Activated CD4-positive, CD25-positive, alpha-beta regulatory T cell treated with anti-CD3 and anti-CD28 coated beads, Interleukin-2, amount 50 U/mL, for 72 hours (primary cell): ENCODE measurements around the gene DOCK4.

Experiments used
- DNase-seq: peaks from one replicate; pipeline ENCODE4 v3.0.0; 2021

Gene DOCK4

DNA sequence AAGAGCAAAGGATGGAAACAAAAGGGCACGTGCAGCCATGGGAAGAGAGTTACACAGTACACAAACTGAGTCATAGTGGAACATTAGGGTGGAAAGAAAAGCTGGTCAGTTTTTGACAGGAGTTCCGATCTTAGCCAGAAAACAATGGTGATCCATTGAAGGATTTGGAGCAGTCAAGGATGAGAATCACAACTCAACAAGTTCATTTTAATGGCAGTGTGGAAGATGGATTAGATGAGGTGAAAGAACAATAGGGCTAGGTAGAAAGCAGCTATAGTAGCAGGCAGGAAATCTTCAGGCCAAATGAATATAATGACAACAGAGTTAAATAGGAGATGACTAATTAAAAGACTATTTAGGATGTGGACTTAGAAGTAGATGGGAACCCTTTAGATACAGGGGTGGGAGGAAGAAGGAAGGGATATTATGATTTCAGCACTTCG, 136.3 kb downstream of the DOCK4 start:
- no peak for DNase-seq

DNA sequence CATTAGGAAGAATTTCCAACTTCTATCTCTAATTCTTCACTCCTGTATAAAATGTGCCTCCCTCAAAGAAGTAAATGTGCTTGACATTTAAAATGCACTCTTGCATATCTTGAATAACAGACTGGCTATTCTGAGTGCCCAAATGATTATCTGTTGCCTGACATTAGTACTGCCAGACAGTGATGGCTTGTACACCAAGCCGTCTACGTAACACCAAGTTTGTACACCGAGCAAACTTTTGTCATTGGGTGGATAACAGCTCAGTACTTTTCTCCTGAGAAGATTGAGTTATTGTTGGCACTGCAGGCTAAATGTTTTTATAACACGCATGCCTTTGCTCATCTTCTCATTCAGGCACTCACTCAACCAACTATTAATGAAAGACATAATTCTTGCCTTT, 137.2 kb downstream of the DOCK4 start:
- DNase-seq, result no peak

DNA sequence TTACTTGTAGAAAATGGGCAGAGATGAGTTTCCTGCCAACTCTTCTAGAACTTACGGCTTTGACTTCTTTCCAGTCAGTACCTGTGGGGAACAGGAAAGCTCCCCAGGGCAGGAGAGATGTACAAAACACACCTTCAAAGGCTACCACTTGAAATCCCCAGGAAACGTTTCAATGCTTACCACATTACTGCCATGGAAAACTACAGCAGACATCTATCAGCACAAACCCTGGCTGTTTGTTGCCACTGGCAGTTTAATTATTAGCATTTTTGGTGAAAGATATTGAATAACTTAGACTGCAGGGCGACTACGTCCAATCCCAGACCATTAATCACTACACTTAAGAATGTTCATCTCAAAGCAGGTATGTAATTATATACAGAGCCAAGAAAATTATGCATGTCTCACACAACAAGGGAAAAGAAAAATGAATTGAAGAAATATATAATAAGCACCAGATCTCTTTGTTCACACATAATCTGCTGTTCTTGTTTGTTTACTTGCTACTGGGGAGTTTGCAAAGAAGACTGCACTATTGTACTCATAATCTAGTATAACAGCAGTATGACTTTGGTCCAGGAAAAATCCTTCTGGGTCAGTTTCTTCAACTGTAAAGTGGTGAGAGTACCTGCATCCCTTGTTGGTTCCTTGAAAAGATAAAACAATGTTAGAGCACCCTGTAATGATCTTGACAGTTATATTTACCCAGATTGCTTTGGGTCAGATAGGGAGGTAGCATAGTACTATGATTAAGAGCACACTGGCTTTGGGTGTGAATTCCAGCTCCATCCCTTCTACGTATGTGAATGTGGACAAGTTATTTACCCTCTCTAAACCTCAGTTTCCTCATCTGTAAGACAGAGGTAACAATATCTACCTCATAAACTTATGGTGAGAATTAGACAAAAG, 138.3 kb downstream of the DOCK4 start:
- no peak for DNase-seq

DNA sequence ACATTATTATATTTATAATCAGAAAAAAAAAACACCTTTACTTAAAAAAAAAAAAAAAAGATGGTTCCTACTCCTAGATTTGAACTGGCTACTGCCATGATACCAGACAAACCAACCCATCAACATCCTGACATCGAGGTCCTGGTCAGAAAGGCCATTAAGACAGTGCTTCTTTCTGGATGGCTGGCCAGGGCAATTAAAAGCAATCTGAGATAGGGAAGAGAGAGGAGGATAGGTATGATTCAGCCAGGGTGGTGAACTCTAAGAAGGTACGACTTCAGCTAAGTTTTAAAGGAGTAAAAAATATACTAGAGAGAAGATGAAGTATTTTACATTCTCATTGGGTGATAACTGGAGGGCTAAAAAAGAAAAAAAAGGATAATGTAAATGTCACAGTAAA, 139.0 kb downstream of the DOCK4 start:
- DNase-seq, result no peak

DNA sequence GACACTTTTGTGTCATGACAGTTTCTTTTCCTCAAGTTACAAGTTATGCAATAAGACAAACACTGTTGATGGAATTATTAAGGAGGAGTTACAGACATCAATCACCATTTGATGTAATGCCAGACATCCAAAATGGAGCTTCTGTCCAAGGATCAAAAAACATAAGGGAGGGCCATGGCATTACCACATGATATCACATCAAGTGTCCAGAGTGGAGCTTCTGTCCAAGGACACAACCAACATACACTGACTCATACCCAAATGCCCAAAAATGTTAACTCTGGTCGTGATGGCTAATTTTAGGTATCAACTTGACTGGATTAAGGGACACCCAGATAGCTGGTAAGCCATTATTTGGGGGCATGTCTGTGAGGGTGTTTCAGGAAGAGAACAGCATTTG, 140.4 kb downstream of the DOCK4 start:
- no peak for DNase-seq

DNA sequence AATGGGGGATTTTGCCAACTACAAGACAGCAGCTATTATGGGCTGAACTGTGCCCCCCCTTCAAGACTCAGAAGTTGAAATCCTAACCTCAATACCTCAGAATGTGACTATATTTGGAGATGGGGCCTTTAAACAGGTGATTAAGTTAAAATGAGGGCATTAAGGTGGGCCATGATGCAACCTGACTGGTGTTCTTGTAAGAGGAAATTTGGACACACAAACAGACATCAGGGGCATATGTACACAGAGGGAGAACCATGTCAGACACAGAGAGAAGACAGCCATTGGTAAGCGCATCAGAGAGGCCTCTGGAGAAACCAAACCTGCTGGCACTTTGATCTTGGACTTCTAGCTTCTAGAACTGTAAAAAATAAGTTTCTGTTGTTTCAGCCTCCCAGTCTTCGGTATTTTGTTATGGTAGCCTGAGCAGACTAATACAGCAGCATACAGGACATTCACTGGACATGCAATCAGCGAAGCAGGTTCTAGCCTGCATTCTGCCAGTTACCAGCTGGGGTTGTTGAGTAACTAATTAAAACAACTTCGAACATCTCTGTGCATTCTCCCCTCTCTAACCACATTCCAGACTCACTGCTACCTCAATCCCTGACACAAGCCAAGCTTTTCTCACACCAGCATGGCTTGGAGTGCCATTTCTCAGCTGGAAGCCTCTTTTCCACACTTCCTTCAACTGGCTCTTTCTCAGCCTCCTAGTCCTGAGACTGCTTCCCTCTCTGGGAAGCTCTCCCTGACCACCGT, 141.4 kb downstream of the DOCK4 start:
- DNase-seq, result no peak

DNA sequence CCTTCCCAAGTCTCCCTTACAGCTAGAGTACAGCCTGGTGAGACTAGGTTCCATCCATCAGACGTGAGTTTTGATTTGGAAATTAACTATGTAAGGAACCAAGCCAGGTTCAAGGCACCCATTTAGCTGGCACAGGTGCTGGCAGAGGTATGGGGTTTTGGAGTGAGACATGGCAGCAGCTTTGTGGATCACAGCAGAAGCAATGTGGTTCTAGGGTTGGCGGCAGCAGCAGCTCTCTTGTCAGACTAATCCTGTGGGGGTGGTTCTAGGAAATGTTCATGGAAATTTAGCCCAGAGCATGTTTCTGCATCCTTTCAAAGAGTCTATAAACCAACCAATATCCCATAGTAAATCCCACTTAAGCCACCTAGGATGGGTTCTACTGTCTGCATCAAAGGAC, 142.2 kb downstream of the DOCK4 start:
- no peak for DNase-seq

DNA sequence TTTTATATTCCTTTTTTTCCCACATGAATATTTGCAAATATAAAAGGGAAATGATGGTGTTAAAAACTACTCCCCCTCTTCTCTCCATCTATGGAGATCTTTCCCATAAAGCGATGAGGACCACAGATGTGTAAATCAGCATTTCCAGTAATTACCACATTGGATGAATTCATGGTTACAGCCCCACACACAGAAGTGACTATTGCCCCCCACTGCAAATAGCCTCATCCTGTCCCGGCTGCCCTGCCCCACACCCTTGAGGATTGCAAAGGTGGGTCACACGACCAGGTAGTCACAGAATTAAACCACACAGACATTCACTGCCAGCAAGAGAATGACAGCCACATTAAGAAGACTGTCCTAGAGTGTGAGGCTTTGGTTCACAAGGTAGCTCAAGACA, 145.1 kb downstream of the DOCK4 start:
- no peak for DNase-seq

DNA sequence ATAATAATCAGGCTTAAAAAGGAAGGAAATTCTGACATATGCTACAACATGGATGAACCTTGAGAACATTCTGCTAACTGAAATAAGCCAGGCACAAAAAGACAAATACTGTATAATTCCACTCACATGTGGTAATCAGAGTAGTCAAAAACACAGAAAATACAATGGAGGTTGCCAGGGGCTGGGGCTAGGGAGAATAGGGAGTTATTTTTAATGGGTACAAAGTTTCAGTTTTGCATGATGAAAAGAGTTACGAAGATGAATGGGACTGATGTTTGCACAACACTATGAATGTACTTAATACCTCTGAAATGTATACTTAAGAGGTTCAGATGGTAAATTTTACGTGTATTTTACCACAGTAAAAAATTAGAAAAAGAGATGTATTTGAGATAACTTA, 145.6 kb downstream of the DOCK4 start:
- no peak for DNase-seq

DNA sequence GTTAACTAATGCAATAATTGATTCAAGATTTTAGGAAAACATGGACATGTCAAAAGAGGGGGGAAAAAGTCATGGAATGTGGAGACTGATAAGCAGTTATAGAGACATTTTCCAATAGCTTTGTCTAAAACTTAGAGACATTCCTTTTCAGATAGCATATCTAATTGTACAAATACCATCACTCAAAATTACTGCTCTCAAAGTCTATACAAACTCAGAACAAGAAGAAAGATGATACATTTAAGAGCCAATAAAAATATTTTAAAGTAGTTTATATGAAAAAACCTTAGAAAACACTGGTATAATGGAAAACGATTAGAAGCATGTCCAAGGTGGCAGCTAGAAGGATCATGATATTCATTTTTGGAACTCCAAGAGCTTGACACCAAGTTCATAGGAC, 146.5 kb downstream of the DOCK4 start:
- no peak for DNase-seq

DNA sequence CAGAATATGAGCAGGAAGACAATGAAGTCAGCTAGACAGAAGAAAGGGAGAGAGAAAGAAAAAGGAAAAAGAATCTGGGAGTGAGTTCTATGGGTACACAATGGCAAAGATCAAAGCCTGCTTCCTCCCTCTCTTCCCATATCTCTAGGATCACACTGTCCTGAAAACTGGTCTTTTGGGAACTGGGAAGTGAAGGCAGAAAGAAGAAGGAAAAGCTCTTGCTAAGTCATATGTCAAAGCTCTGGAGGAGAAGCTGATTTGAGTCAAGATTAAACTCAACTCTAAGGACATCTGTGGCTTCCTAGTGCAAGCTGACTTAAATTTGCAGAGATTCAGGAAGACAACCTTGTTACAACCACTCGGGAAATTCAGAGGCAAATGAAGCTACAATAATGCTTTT, 147.5 kb downstream of the DOCK4 start:
- DNase-seq, result no peak

DNA sequence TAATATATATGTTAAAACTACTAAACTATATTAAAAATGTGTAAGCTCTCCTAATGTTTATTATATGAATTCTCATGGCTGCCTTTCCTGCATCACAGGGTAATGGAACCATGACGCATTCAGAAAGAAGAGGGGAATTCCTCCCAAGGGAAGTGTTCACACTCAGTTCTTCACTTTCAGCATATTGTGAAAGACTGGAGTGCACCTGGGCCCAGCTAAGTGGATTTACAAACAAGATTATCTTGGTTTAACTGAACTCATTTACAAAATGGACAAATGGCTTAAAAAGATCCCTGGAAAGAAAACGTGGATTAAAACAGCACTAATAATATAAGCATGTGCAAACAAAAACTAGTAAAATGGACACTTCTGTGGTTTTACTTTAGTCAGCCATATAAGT, 149.8 kb downstream of the DOCK4 start:
- no peak for DNase-seq

DNA sequence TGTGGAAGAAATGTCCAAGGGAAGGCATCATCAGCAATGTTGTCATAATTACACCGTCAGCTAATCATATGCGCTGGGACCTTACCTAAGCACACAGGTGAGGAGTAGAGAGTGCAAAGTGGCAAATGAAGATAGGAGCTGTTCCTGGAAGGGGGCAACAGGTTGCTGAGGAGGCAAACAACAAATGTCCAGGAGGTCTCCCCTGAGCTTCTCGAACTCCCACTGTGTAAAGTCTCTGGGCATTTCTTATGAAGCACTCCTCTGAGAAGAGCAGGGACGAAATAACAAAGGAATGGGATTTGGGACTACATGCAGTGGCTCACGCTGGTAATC, 152.5 kb downstream of the DOCK4 start:
- DNase-seq, result no peak

DNA sequence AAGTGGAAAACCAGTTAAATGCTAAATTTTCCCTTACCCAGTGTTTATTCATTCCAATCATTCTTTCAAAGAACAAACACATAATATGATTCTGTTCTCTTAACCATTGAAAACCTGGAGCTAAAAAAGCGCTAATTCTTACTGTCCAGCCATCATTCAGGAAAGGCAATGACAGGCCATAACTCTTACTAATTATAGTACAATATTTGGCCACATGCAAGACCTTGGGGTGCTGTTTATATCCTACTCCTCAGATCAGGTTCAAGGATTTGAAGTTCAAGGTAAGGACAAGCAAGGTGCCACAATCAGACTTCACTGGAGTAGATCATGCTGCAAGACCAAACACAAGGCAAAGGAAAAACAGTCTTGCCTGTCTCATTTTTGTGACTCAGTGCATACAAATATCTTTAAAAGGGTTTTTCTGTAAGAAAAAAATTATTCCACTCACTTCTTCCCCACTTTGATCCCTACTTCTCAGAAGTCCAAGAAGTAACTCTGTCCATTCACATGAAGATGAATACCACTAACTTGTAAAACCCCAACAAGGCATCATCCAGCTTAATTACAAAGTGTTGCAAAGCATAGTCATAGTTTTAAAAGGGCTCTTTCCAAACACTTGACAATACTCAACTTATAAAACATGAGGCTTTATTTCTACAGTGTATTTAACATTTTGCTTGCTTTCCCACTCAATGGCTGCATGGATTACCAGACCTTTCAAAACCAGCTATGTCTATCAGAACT, 153.0 kb downstream of the DOCK4 start:
- no peak for DNase-seq

DNA sequence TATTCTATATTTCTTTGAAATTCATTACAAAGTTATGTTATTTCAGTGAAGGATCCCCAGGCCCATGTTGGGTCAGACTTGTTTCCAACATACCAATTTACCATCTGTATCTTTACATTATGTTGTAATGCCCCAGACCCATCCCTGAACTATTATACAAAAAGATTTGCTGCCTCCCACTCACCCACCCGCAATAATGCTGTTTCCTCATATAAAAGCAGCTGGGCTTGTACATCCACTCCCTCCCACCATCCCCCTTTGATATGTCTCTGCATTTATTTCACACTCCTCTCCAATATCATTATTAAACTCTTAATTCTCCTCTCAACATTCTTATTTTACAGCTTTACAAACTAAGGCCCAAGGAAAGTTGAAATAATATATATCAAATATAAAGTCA, 153.7 kb downstream of the DOCK4 start:
- DNase-seq, result no peak

DNA sequence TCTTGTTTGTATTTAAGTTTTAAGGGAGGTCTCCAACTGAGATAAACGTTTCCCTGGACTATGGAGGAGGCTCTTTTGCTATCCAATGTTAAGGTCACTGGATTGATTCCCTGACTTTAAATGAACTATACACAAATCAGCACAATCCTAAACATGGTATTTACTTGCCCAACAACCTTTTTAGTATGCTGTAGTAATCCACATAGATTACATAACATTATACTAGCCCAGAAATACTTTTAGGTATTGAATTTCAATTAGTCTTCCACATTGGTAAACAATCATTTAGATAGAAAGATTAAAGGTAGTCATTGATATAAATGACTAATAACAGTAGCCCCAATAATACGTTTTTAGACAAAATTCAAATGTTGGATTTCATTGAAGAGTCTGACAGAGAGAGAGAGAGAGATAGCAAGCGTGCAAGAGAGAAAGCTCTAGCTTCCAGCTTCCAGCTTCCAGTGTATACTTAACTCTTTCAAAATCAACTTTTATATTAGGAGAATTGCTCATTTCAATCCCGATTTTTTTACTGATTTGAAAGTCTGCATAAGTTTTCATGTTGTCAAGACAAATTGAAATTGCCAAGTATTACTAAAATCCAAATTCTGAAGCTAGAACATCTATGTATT, 155.8 kb downstream of the DOCK4 start:
- DNase-seq, result no peak

DNA sequence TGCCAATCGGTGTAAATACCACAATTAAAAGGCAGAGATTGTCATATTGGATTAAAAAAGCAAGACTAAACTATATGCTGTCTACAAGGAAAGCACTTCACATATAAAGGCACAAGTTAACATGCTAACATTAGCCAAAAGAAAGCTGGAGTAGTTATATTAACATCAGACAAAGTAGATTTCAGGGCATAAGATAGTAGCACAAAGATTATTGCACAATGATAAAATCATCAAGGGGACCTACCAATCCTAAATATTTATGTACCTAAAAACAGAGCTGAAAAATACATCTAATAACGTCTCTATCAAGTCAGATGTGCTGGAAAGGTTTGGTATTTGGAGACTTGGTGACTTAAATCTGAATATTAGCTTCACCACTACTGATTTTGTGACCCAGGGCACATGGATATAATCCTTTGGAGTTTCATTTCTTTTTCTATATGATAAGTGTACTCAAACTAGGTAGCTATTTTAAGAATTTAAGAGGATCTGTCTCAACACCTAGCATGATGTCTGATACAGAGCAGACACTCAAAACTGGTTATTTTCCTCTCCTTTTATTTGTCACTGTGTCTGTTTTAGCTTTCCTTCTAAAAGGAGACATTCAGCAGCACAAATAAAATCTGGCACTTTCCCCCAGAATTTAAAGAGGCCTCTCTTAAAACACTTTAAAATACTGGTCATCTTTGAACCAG, 156.5 kb downstream of the DOCK4 start:
- no peak for DNase-seq

DNA sequence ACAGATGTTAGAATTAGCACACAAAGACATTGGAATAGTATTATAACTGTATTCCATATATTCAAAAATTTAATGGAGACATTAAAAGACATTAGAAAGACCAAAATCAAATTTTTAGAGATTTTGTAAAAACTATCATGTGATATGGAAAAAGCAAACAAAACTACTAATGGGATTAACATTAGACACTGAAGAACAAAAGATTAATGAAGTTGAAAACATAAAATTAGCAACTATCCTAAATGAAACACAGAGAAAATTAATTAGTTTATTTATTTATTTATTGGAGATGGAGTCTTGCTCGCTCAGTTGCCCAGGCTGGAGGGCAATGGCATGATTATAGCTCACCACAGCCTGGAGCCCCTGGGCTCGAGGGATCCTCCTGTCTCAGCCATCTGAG, 158.8 kb downstream of the DOCK4 start:
- DNase-seq, result no peak

DNA sequence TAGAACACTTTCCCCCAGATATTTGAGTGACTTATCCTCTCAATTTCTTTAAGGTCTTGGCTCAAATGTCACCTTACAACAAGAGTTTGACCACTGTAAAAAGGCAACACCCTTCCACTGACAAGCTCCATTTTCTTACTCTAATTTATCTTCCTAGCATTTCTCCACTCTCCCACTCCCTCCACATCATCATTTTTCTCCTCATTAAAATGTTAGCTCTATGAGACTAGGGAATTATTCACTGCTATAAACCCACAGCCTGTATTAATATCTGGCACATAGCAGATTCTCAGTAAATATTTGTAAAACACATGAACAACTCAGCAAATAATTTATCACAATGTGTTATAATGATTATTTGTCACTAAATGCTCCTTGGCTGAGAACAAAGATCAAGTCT, 161.0 kb downstream of the DOCK4 start:
- no peak for DNase-seq

DNA sequence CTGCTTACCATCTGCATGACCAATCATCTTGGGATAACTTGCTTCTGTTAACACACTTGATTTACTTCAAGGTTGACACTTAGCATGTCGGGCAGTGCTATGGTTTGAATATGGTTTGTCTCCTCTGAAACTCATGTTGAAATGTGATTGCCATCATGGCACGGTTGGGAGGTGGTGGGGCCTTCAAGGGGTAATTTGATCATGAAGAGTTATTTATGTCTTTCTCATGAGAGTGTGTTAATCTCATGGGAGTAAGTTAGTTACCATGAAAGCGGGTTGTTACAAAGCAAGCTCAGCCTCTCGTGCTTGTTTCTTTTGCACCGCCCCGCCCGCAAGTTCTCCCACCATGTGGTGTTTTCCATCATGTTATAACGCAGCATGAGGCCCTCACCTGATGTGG, 163.6 kb downstream of the DOCK4 start:
- no peak for DNase-seq

DNA sequence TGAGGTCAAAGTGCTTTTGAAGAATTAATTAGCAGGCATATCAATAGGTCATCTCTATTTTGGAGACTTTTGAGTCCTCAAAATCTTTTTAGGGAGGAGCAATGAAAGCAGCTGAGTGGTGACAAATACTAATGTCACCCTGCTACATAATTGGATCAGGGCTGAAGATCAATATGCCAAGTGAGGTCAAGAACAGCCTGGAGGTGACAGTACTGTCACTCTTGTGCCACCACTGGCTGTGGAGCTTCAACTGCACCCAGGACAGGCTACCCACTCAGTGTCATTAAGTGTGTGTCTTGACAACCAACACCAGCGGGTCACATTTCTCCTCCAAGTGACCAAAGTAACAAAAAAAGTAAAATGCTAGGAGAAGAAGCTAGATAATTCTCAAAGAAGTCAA, 167.8 kb downstream of the DOCK4 start:
- DNase-seq, result no peak

DNA sequence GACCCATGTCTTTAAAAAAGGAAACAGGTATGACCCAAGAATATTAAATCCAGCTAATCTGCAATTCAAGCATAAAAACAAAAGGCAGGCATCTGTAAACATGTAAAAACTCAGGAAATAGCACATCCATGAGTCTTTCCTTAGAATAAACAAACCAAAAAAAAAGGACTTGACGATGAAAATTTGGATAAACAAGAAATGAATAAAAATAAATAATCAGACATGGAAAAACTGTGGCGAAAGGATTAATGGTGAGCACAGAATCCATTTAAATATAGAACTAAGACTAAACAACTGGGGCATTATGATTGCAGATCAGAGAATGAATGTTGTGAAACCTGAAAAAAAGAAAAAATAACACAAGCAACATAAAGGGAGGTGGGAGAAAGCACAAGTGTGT, 170.1 kb downstream of the DOCK4 start:
- no peak for DNase-seq

DNA sequence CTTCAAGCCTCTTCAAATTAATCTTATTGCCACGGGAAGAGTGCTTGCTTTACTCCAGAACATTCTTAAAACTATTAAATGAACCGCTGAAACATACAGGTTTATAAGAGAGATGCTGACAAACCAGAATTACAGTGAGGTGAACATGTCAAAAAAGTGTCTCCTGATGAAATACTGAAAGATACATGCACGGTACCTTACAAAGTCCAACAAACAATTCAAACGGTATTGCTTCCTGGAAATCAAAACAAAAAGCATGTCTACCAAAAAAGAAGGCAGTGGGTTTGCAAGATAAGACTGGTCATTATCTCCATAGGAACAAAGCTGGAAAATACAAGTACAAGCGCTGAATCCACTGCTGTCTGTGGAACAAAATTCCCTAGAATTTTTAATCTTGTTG, 174.5 kb downstream of the DOCK4 start:
- no peak for DNase-seq
